Glutamatergic neuron (in vitro differentiated cells): ENCODE results near the gene SPSB2. TPM values are rescaled to one million over a fixed set of nuclear protein-coding genes. Genes with fewer than 3 reads are reported as not detected.
A peak's percentile ranks its signal among the peaks of the same experiment; 100 is the strongest.
"Not testable (repeated sequence)": the region's sequence is repeated elsewhere in the genome, so short reads cannot be mapped to it uniquely, and the experiment has no call there.

Experiments
- DNase-seq: peaks from one replicate; pipeline ENCODE4 v3.0.0; 2022
- H3K27ac Mint-ChIP-seq: one replicate; pipeline ENCODE4 v1.8.0; 2020; ENCODE audit warnings: mild to moderate bottlenecking, mixed read lengths, inconsistent platforms; ENCODE audit not compliant: unreplicated experiment
- H3K27me3 Mint-ChIP-seq: one replicate; pipeline ENCODE4 v1.8.0; 2020; ENCODE audit warnings: mild to moderate bottlenecking, moderate library complexity, mixed read lengths, inconsistent platforms; ENCODE audit not compliant: unreplicated experiment
- H3K36me3 Mint-ChIP-seq: one replicate; pipeline ENCODE4 v1.8.0; 2020; ENCODE audit warnings: mild to moderate bottlenecking, mixed read lengths, inconsistent platforms; ENCODE audit not compliant: unreplicated experiment
- H3K4me1 Mint-ChIP-seq: one replicate; pipeline ENCODE4 v1.8.0; 2020; ENCODE audit warnings: mild to moderate bottlenecking, low read depth, mixed read lengths, inconsistent platforms; ENCODE audit not compliant: unreplicated experiment
- H3K4me3 Mint-ChIP-seq: one replicate; pipeline ENCODE4 v1.8.0; 2020; ENCODE audit warnings: mild to moderate bottlenecking, mixed read lengths, inconsistent platforms; ENCODE audit not compliant: unreplicated experiment
- H3K9me3 Mint-ChIP-seq: one replicate; pipeline ENCODE4 v1.8.0; 2020; ENCODE audit warnings: mild to moderate bottlenecking, moderate library complexity, mixed read lengths, inconsistent platforms; ENCODE audit not compliant: unreplicated experiment
- total RNA-seq: library from RNA; stranded (reverse); fragmentation: NEBNext Ultra II Directional; extraction: Animal tissue kit (Norgen Biotek cat#: 25700); gene quantifications from one replicate; pipeline ENCODE4 v1.2.1, GENCODE V29; 2021; ENCODE audit not compliant: unreplicated experiment
- TF ChIP-seq, protein P1 (sequence below): fragments of 200-600 bp; sonication (generic); IDR thresholded peaks from one replicate; pipeline ENCODE4 v1.5.0; 2021; ENCODE audit not compliant: partially characterized antibody, unreplicated experiment

The SPSB2 gene
- total RNA-seq, 1 donor from 2014 or later = 4.3 TPM

DNA sequence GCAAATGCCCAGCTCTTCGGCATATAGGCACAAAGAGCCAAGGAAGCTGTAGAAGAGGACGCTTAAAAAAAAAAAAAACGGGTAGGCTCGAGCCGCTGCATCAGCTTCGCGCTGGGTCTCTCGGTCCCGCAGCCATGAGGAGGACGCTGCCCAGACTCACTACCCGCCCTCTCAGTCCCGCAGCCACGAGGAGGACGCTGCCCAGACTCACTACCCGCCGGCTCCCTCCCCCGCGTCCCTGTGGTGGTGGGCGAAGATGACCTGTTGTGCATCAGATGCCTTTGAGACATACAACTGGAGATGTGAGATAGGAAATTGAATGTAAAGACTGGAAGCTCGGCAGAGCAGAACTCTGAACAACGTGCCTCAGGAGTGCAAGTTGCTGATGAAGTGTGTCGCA is 11.4 kb upstream of the SPSB2 start:
- Mint-ChIP-seq H3K36me3 (no peaks in the 10 kb centered on the region), H3K27ac (no peak overlapping the region), H3K9me3 (peaks cover 2% of the 10 kb centered on the region), H3K27me3 (no peaks in the 10 kb centered on the region), H3K4me1 (peaks cover 4% of the 10 kb centered on the region), H3K4me3 (no peak overlapping the region)
- DNase-seq = no peak
- TF ChIP-seq, protein P1, sequence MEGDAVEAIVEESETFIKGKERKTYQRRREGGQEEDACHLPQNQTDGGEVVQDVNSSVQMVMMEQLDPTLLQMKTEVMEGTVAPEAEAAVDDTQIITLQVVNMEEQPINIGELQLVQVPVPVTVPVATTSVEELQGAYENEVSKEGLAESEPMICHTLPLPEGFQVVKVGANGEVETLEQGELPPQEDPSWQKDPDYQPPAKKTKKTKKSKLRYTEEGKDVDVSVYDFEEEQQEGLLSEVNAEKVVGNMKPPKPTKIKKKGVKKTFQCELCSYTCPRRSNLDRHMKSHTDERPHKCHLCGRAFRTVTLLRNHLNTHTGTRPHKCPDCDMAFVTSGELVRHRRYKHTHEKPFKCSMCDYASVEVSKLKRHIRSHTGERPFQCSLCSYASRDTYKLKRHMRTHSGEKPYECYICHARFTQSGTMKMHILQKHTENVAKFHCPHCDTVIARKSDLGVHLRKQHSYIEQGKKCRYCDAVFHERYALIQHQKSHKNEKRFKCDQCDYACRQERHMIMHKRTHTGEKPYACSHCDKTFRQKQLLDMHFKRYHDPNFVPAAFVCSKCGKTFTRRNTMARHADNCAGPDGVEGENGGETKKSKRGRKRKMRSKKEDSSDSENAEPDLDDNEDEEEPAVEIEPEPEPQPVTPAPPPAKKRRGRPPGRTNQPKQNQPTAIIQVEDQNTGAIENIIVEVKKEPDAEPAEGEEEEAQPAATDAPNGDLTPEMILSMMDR = no peak

DNA sequence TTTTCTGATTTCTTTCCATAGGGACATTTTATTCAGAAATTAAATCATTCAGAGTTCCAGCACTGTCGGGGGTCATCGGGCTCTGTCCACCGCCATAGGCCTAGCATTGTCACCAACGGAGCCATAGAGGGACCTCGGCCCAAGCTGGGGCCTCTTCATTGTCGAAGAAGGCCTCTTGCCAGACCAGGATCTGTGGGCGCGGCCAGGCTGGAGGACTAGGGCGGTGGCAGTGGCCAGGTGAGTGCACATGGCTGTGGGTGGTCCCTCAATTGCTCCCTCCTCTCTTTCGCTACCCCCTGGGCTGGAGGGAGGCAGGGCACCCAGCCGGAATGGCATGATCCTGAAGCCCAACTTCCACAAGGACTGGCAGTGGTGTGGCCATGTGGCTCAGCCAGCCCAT is 10.6 kb upstream of the SPSB2 start:
- TF ChIP-seq, protein P1 = no peak
- Mint-ChIP-seq H3K4me3 (no peak overlapping the region), H3K27ac (no peak overlapping the region), H3K9me3 (peaks cover 2% of the 10 kb centered on the region), H3K4me1 (peaks cover 4% of the 10 kb centered on the region), H3K27me3 (no peaks in the 10 kb centered on the region), H3K36me3 (no peaks in the 10 kb centered on the region)
- DNase-seq = no peak

DNA sequence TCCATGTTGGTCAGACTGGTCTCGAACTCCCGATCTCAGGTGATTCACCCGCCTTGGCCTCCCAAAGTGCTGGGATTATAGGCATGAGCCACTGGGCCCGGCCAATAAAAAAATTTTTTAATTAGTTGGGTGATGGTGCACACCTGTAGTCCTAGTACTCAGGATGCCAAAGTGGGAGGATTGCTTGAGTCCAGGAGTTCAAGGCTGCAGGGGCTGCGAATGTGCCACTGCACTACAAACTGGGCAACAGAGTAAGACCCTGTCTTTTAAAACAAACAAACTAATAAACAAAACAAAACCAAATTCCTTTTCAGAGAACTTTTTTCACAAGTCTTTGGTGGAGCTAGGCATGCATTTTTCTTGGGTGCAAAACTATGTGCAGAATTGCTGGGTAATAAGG is 10.1 kb upstream of the SPSB2 start:
- Mint-ChIP-seq H3K4me3 (no peak overlapping the region), H3K27ac (no peak overlapping the region), H3K4me1 (peaks cover 4% of the 10 kb centered on the region), H3K9me3 (peaks cover 2% of the 10 kb centered on the region), H3K27me3 (no peaks in the 10 kb centered on the region), H3K36me3 (no peaks in the 10 kb centered on the region)
- TF ChIP-seq, protein P1 = no peak
- DNase-seq = no peak

DNA sequence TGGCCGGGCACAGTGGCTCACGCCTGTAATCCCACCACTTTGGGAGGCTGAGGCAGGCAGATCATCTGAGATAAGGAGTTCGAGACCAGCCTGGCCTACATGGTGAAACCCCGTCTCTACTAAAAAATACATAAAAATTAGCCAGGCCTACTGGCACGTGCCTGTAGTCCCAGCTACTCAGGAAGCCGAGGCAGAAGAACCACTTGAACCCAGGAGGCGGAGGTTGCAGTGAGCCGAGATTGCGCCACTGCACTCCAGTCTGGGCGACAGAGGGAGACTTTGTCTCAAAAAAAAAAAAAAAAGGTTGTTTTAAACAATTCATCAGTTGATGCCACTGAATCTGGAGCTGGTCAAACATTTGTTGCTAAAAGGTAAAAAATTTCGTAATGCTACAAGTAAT is 6.7 kb upstream of the SPSB2 start:
- not testable (repeated sequence) for H3K36me3 Mint-ChIP-seq, H3K27me3 Mint-ChIP-seq, DNase-seq, H3K27ac Mint-ChIP-seq, H3K4me3 Mint-ChIP-seq, H3K9me3 Mint-ChIP-seq, H3K4me1 Mint-ChIP-seq

DNA sequence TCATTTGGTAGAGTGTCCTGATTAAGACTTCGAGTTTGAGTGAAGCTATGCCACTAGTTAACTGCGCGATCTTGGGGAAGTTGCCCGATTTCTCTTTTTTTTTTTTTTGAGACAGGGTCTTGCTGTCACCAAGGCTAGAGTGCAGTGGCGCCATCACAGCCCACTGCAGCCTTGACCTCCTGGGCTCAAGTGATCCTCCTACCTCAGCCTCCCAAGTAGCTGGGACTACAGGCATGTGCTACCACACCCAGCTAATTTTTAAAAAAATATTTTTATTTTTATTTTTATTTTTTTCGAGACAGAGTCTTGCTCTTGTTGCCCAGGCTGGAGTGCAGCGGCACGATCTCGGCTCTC is 889 bp upstream of the SPSB2 start:
- H3K9me3 Mint-ChIP-seq = peaks cover 17% of the 10 kb centered on the region
- DNase-seq, H3K36me3 Mint-ChIP-seq: not testable (repeated sequence)
- peaks cover 16% of the 10 kb centered on the region for H3K4me1 Mint-ChIP-seq
- peak overlapping the region; percentile 84 for H3K27ac Mint-ChIP-seq
- peaks cover 12% of the 10 kb centered on the region for H3K27me3 Mint-ChIP-seq
- peak overlapping the region; percentile 88 for H3K4me3 Mint-ChIP-seq

DNA sequence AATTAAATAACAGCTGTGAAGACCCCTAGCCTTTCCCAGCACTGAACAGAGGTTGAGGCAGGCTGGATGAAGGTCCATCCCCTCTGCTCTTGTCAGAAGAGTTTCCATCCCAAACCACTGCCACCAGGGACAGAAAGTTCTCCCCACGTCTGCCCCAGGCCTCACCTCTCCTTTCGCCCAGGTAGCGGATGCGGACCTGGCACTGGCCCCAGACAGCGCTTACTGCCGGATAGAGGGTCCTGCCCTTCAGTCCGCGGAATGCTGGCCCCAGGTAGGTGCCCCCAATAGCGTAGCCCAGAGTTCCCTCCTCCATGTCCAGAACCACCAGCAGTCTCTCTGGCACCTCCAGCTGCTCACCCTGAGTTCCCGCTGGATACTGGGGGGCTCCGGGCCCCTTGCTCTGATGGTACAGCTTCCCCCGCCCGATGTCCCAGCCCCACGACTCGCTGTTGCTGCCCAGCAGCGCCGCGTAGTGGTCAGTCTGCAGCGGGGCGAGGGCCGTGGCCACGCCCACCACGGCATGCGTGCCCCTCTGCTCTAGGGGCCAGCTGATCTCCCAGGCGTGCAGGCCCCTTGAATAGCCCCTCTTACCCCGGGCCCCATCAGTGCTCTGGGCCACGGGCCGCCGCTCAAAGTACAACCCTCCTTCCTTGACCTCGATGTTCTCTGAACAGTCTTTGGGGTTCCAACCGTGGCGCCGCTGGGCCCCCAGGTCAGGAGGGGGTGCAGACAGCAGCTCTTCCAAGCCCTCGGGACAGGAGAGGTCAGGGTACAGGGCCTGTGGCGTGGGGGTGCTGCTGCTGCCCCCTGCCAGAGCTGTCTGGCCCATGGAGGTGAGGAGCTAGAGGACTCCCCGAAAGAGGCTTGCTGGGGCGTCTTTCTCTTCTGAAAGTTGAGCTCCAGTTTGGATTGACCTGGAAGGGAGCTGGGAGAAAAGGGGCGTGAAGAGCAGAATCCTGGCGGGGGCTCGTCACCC is 742 bp downstream of the SPSB2 start:
- Mint-ChIP-seq H3K36me3 (no peaks in the 10 kb centered on the region), H3K4me1 (peaks cover 20% of the 10 kb centered on the region)

More for the DNA sequence above, 742 bp downstream of the SPSB2 start:
- peak overlapping the region; percentile 78 for H3K27ac Mint-ChIP-seq
- peaks cover 23% of the 10 kb centered on the region for H3K9me3 Mint-ChIP-seq
- TF ChIP-seq, protein P1 = peak; percentile 87
- peak overlapping the region; percentile 89 for H3K4me3 Mint-ChIP-seq
- DNase-seq = peak; percentile 92
- H3K27me3 Mint-ChIP-seq = peaks cover 17% of the 10 kb centered on the region
